Measurements from ENCODE around the gene PRICKLE2.

PRICKLE2 gene

GRCh38 chr3:64229903-64230302, 4.6 kb upstream of the PRICKLE2 start:
- H3K4me3 ChIP-seq (ENCODE audit: low read length): no peak overlapping the region
- no peak overlapping the region for H3K4me2 ChIP-seq (ENCODE audit: low read length)
- no peaks in the 10 kb centered on the region for H3F3A ChIP-seq (ENCODE audit: control insufficient read depth, insufficient read depth)
- no peaks in the 10 kb centered on the region for H3K27me3 ChIP-seq (ENCODE audit: control insufficient read depth, low read length)
- no peaks in the 10 kb centered on the region for H3K4me1 ChIP-seq (ENCODE audit: control insufficient read depth, low read length)
- H4K20me1 ChIP-seq (ENCODE audit: control insufficient read depth, insufficient read depth, low read depth, low read length): no peaks in the 10 kb centered on the region
- no peaks in the 10 kb centered on the region for H3K36me3 ChIP-seq (ENCODE audit: control insufficient read depth, low read length)
- no peak overlapping the region for H3K27ac ChIP-seq (ENCODE audit: low read depth, low read length)
- no peaks in the 10 kb centered on the region for H3K79me2 ChIP-seq (ENCODE audit: control insufficient read depth, low read length)
- TF ChIP-seq EZH2phosphoT487 (IDR thresholded peaks at IDR 0.05; ENCODE audit: borderline replicate concordance, low read length) (no peak), CTCF (IDR thresholded peaks at IDR 0.05; ENCODE audit: low read depth, low read length, poor library complexity, severe bottlenecking) (no peak)
- no peaks in the 10 kb centered on the region for H3K9me2 ChIP-seq (replicated peaks; ENCODE audit: control insufficient read depth, low read length)
- H3K9me3 ChIP-seq (ENCODE audit: control insufficient read depth, insufficient read depth, low read length): no peaks in the 10 kb centered on the region

GRCh38 chr3:64228110-64228509, 2.8 kb upstream of the PRICKLE2 start:
- Histone ChIP-seq H3K4me1 (ENCODE audit: control insufficient read depth, low read length) (no peaks in the 10 kb centered on the region), H4K20me1 (ENCODE audit: control insufficient read depth, insufficient read depth, low read depth, low read length) (no peaks in the 10 kb centered on the region), H3K4me2 (ENCODE audit: low read length) (no peak overlapping the region), H3K9me2 (replicated peaks; ENCODE audit: control insufficient read depth, low read length) (no peaks in the 10 kb centered on the region), H3K27ac (ENCODE audit: low read depth, low read length) (no peak overlapping the region), H3K9me3 (ENCODE audit: control insufficient read depth, insufficient read depth, low read length) (no peaks in the 10 kb centered on the region), H3K36me3 (ENCODE audit: control insufficient read depth, low read length) (no peaks in the 10 kb centered on the region), H3K79me2 (ENCODE audit: control insufficient read depth, low read length) (no peaks in the 10 kb centered on the region), H3K4me3 (ENCODE audit: low read length) (no peak overlapping the region), H3F3A (ENCODE audit: control insufficient read depth, insufficient read depth) (no peaks in the 10 kb centered on the region), H3K27me3 (ENCODE audit: control insufficient read depth, low read length) (no peaks in the 10 kb centered on the region)
- TF ChIP-seq CTCF (IDR thresholded peaks at IDR 0.05; ENCODE audit: low read depth, low read length, poor library complexity, severe bottlenecking) (no peak), EZH2phosphoT487 (IDR thresholded peaks at IDR 0.05; ENCODE audit: borderline replicate concordance, low read length) (no peak)

- Histone ChIP-seq H3K9me3 (ENCODE audit: control insufficient read depth, insufficient read depth, low read length) (no peaks in the 10 kb centered on the region), H3K9me2 (replicated peaks; ENCODE audit: control insufficient read depth, low read length) (no peaks in the 10 kb centered on the region), H3K4me1 (ENCODE audit: control insufficient read depth, low read length) (no peaks in the 10 kb centered on the region), H3K27me3 (ENCODE audit: control insufficient read depth, low read length) (no peaks in the 10 kb centered on the region), H3K4me2 (ENCODE audit: low read length) (no peak overlapping the region), H3F3A (ENCODE audit: control insufficient read depth, insufficient read depth) (no peaks in the 10 kb centered on the region), H3K79me2 (ENCODE audit: control insufficient read depth, low read length) (no peaks in the 10 kb centered on the region), H3K36me3 (ENCODE audit: control insufficient read depth, low read length) (no peaks in the 10 kb centered on the region), H4K20me1 (ENCODE audit: control insufficient read depth, insufficient read depth, low read depth, low read length) (no peaks in the 10 kb centered on the region), H3K4me3 (ENCODE audit: low read length) (no peak overlapping the region), H3K27ac (ENCODE audit: low read depth, low read length) (no peak overlapping the region)
- TF ChIP-seq EZH2phosphoT487 (IDR thresholded peaks at IDR 0.05; ENCODE audit: borderline replicate concordance, low read length) (no peak), CTCF (IDR thresholded peaks at IDR 0.05; ENCODE audit: low read depth, low read length, poor library complexity, severe bottlenecking) (no peak)
These were observed 1.5 kb upstream of the PRICKLE2 start for GRCh38 chr3:64226730-64227129.

Data from DOHH2 (cell line).